ENCODE results near the gene GALNT9.

The GALNT9 gene

GRCh38 chr12:132276066-132276826 lies 53.1 kb downstream of the GALNT9 start:
- Histone ChIP-seq H2AFZ (ENCODE audit: low read depth, low read length) (no peak overlapping the region), H3K79me2 (ENCODE audit: insufficient read depth, low read length) (no peaks in the 10 kb centered on the region), H3K9ac (ENCODE audit: low read depth, low read length) (no peak overlapping the region), H4K20me1 (ENCODE audit: insufficient read depth, low read length) (no peaks in the 10 kb centered on the region), H3K9me3 (ENCODE audit: insufficient read depth, low read length, severe bottlenecking) (no peaks in the 10 kb centered on the region), H3K4me2 (ENCODE audit: insufficient read depth, low read length) (no peak overlapping the region), H3K27ac (ENCODE audit: low read length) (no peak overlapping the region), H3K27me3 (ENCODE audit: insufficient read depth, low read length, poor library complexity) (no peaks in the 10 kb centered on the region), H3K4me3 (ENCODE audit: low read depth in 1 of 2, low read length in 2 of 2) (no peak overlapping the region), H3K4me1 (ENCODE audit: insufficient read depth, low read length) (no peaks in the 10 kb centered on the region), H3K36me3 (ENCODE audit: insufficient read depth, low read length) (no peaks in the 10 kb centered on the region)
- ATAC-seq (ENCODE audit: insufficient read depth, low read depth) (no peak), DNase-seq (no peak)
- TF ChIP-seq CTCF (IDR thresholded peaks at IDR 0.05; ENCODE audit: borderline replicate concordance, extremely low read depth, low read length, poor library complexity, severe bottlenecking) (no peak), EZH2 (IDR thresholded peaks at IDR 0.05; ENCODE audit: borderline replicate concordance, low read depth, low read length, severe bottlenecking) (no peak)

GRCh38 chr12:132275631-132276030 lies 53.8 kb downstream of the GALNT9 start:
- Histone ChIP-seq H3K9me3 (ENCODE audit: insufficient read depth, low read length, severe bottlenecking) (no peaks in the 10 kb centered on the region), H3K36me3 (ENCODE audit: insufficient read depth, low read length) (no peaks in the 10 kb centered on the region), H3K9ac (ENCODE audit: low read depth, low read length) (no peak overlapping the region), H3K4me1 (ENCODE audit: insufficient read depth, low read length) (no peaks in the 10 kb centered on the region), H3K4me2 (ENCODE audit: insufficient read depth, low read length) (no peak overlapping the region), H4K20me1 (ENCODE audit: insufficient read depth, low read length) (no peaks in the 10 kb centered on the region), H3K79me2 (ENCODE audit: insufficient read depth, low read length) (no peaks in the 10 kb centered on the region), H3K27ac (ENCODE audit: low read length) (no peak overlapping the region), H3K4me3 (ENCODE audit: low read depth in 1 of 2, low read length in 2 of 2) (no peak overlapping the region), H2AFZ (ENCODE audit: low read depth, low read length) (no peak overlapping the region), H3K27me3 (ENCODE audit: insufficient read depth, low read length, poor library complexity) (no peaks in the 10 kb centered on the region)
- TF ChIP-seq CTCF (IDR thresholded peaks at IDR 0.05; ENCODE audit: borderline replicate concordance, extremely low read depth, low read length, poor library complexity, severe bottlenecking) (no peak), EZH2 (IDR thresholded peaks at IDR 0.05; ENCODE audit: borderline replicate concordance, low read depth, low read length, severe bottlenecking) (no peak)
- ATAC-seq (ENCODE audit: insufficient read depth, low read depth) (no peak), DNase-seq (no peak)

GRCh38 chr12:132275110-132275531 lies 54.3 kb downstream of the GALNT9 start:
- Histone ChIP-seq H3K36me3 (ENCODE audit: insufficient read depth, low read length) (no peaks in the 10 kb centered on the region), H4K20me1 (ENCODE audit: insufficient read depth, low read length) (no peaks in the 10 kb centered on the region), H3K4me2 (ENCODE audit: insufficient read depth, low read length) (no peak overlapping the region), H2AFZ (ENCODE audit: low read depth, low read length) (no peak overlapping the region), H3K27ac (ENCODE audit: low read length) (no peak overlapping the region), H3K9ac (ENCODE audit: low read depth, low read length) (no peak overlapping the region), H3K4me3 (ENCODE audit: low read depth in 1 of 2, low read length in 2 of 2) (no peak overlapping the region), H3K4me1 (ENCODE audit: insufficient read depth, low read length) (no peaks in the 10 kb centered on the region), H3K9me3 (ENCODE audit: insufficient read depth, low read length, severe bottlenecking) (no peaks in the 10 kb centered on the region), H3K27me3 (ENCODE audit: insufficient read depth, low read length, poor library complexity) (no peaks in the 10 kb centered on the region), H3K79me2 (ENCODE audit: insufficient read depth, low read length) (no peaks in the 10 kb centered on the region)
- ATAC-seq (ENCODE audit: insufficient read depth, low read depth): no peak
- TF ChIP-seq CTCF (IDR thresholded peaks at IDR 0.05; ENCODE audit: borderline replicate concordance, extremely low read depth, low read length, poor library complexity, severe bottlenecking) (no peak), EZH2 (IDR thresholded peaks at IDR 0.05; ENCODE audit: borderline replicate concordance, low read depth, low read length, severe bottlenecking) (no peak)
- DNase-seq: no peak

All from DND-41 (cell line).